H1 (cell line): Measurements from ENCODE around the gene TEKT1. TPM values are rescaled to one million over a fixed set of nuclear protein-coding genes. Genes with fewer than 3 reads are reported as not detected.

ENCODE experiments used
- CTCF ChIA-PET: fragments of 300-600 bp; sonication (Branson Sonifier 250); formaldehyde crosslinking; loops from one replicate; lab custom pipeline; 2021; ENCODE audit not compliant: partially characterized antibody; lab: Charles Lee
- POLR2A ChIA-PET: fragments of 300-600 bp; sonication (Branson Sonifier 250); formaldehyde crosslinking; loops from one replicate; lab custom pipeline; 2021; ENCODE audit warnings: inconsistent platforms; ENCODE audit not compliant: partially characterized antibody; lab: Charles Lee
- DNase-seq, 2 experiments: peaks; one replicate each; pipeline versions ENCODE4 v3.0.0 to v3.0.0-alpha.2; 2010 to 2022; ENCODE audit warnings: low spot score in 2 of 2, low read depth in 1 of 2, mixed read lengths in 1 of 2
- FAIRE-seq: peaks from 2 replicates; lab custom pipeline; 2011; peaks lifted over from hg19 to GRCh38; lab: Jason Lieb, UNC
- H2AFZ ChIP-seq: 2 replicates; pipeline ENCODE4 v1.8.1; 2012; ENCODE audit warnings: low read length, inconsistent platforms
- H2AK5ac ChIP-seq: 2 replicates; pipeline ENCODE4 v1.6.1; 2013; ENCODE audit warnings: low read depth, low read length
- H2BK120ac ChIP-seq: replicated peaks from 2 replicates; pipeline ENCODE3; 2013; ENCODE audit warnings: low read depth, low read length, inconsistent platforms
- H2BK12ac ChIP-seq: 2 replicates; pipeline ENCODE4 v1.6.1; 2013; ENCODE audit warnings: low read depth, low read length
- H2BK15ac ChIP-seq: 2 replicates; pipeline ENCODE4 v1.6.1; 2013; ENCODE audit warnings: low read length
- H2BK20ac ChIP-seq: 2 replicates; pipeline ENCODE4 v1.6.1; 2013; ENCODE audit warnings: low read length
- H2BK5ac ChIP-seq: 2 replicates; pipeline ENCODE4 v1.6.1; 2013; ENCODE audit warnings: low read depth, low read length
- H3K14ac ChIP-seq: 2 replicates; pipeline ENCODE4 v1.6.1; 2013; ENCODE audit warnings: inconsistent platforms; ENCODE audit not compliant: insufficient read length
- H3K18ac ChIP-seq: 2 replicates; pipeline ENCODE4 v1.6.1; 2013; ENCODE audit warnings: low read length; ENCODE audit errors: extremely low read depth
- H3K23ac ChIP-seq: 2 replicates; pipeline ENCODE4 v1.6.1; 2013; ENCODE audit warnings: inconsistent platforms; ENCODE audit not compliant: insufficient read length
- H3K23me2 ChIP-seq: 2 replicates; pipeline ENCODE4 v1.6.1; 2013; ENCODE audit warnings: low read depth, low read length
- H3K27ac ChIP-seq: 2 replicates; pipeline ENCODE4 v1.6.1; 2011; ENCODE audit warnings: low read depth, low read length, inconsistent platforms
- H3K27me3 ChIP-seq, 4 experiments: replicated peaks in 1 of 4; 1 replicate in 1 of 4; 2 replicates in 3 of 4; pipeline versions ENCODE4 v1.6.1 to v1.8.1; 2011 to 2013; ENCODE audit warnings: low read length in 3 of 4, mild to moderate bottlenecking in 3 of 4, inconsistent platforms in 2 of 4, mixed read lengths in 2 of 4, moderate library complexity in 1 of 4; ENCODE audit not compliant: control insufficient read depth in 3 of 4, insufficient read depth in 3 of 4; ENCODE audit errors: extremely low read depth in 1 of 4
- H3K36me3 ChIP-seq, 4 experiments: 2 replicates each; pipeline versions ENCODE4 v1.6.1 to v1.8.1; 2011 to 2013; ENCODE audit warnings: mild to moderate bottlenecking in 4 of 4, low read length in 3 of 4, moderate library complexity in 2 of 4, control low read depth in 1 of 4, inconsistent platforms in 1 of 4; ENCODE audit not compliant: insufficient read depth in 4 of 4, control insufficient read depth in 2 of 4
- H3K4ac ChIP-seq: replicated peaks from 2 replicates; pipeline ENCODE3; 2013; ENCODE audit warnings: low read length, low read depth, mixed read lengths, inconsistent platforms; ENCODE audit not compliant: insufficient read length
- H3K4me1 ChIP-seq, 4 experiments: replicated peaks in 1 of 4; 1 replicate in 1 of 4; 2 replicates in 3 of 4; pipeline versions ENCODE4 v1.6.1 to v1.8.1; 2011 to 2013; ENCODE audit warnings: low read length in 3 of 4, inconsistent platforms in 2 of 4, mixed read lengths in 1 of 4; ENCODE audit not compliant: insufficient read depth in 4 of 4, control insufficient read depth in 3 of 4
- H3K4me2 ChIP-seq, 2 experiments: 2 replicates each; pipeline versions ENCODE4 v1.6.1 to v1.8.1; 2011 to 2013; ENCODE audit warnings: low read depth in 2 of 2, low read length in 2 of 2, control low read depth in 1 of 2, inconsistent platforms in 1 of 2, mild to moderate bottlenecking in 1 of 2; ENCODE audit not compliant: insufficient read depth in 1 of 2
- H3K4me3 ChIP-seq, 4 experiments: fragments of 200-600, 300-600 bp in 1 of 4; sonication (generic), shearing (Covaris generic), sonication (Bioruptor Twin) in 1 of 4; 2 replicates each; pipeline versions ENCODE4 v1.5.1 to v1.8.1; 2011 to 2016; ENCODE audit warnings: low read length in 4 of 4, low read depth in 3 of 4, control low read depth in 2 of 4, inconsistent platforms in 2 of 4, mild to moderate bottlenecking in 2 of 4, mixed read lengths in 1 of 4, moderate library complexity in 1 of 4; ENCODE audit not compliant: insufficient read depth in 2 of 4; ENCODE audit errors: extremely low read depth in 1 of 4
- H3K56ac ChIP-seq: replicated peaks from 2 replicates; pipeline ENCODE3; 2013; ENCODE audit warnings: low read depth, mild to moderate bottlenecking, mixed read lengths, low read length, inconsistent platforms; ENCODE audit not compliant: insufficient read length
- H3K79me1 ChIP-seq: 2 replicates; pipeline ENCODE4 v1.6.1; 2013; ENCODE audit warnings: low read depth, low read length, control low read depth
- H3K79me2 ChIP-seq, 2 experiments: 2 replicates each; pipeline versions ENCODE4 v1.6.1 to v1.8.1; 2012 to 2013; ENCODE audit warnings: low read length in 2 of 2, mild to moderate bottlenecking in 2 of 2, inconsistent platforms in 1 of 2; ENCODE audit not compliant: insufficient read depth in 2 of 2, control insufficient read depth in 1 of 2
- H3K9ac ChIP-seq, 4 experiments: replicated peaks in 1 of 4; 1 replicate in 1 of 4; 2 replicates in 3 of 4; pipeline versions ENCODE4 v1.6.1 to v1.8.1; 2011 to 2013; ENCODE audit warnings: low read depth in 3 of 4, low read length in 3 of 4, control low read depth in 2 of 4, mild to moderate bottlenecking in 2 of 4, moderate library complexity in 2 of 4, inconsistent platforms in 1 of 4; ENCODE audit errors: extremely low read depth in 1 of 4
- H3K9me3 ChIP-seq, 2 experiments: 2 replicates each; pipeline versions ENCODE4 v1.6.1 to v1.8.1; 2012 to 2013; ENCODE audit warnings: mild to moderate bottlenecking in 2 of 2, moderate library complexity in 2 of 2, control low read depth in 1 of 2, inconsistent platforms in 1 of 2, low read depth in 1 of 2, low read length in 1 of 2, mixed read lengths in 1 of 2; ENCODE audit not compliant: insufficient read depth in 2 of 2
- H4K20me1 ChIP-seq, 2 experiments: replicated peaks in 1 of 2; 2 replicates each; pipeline versions ENCODE3 to v1.8.1; 2011 to 2013; ENCODE audit warnings: inconsistent platforms in 2 of 2, low read length in 2 of 2, mild to moderate bottlenecking in 1 of 2; ENCODE audit not compliant: insufficient read depth in 2 of 2, control insufficient read depth in 1 of 2
- H4K5ac ChIP-seq: 2 replicates; pipeline ENCODE4 v1.6.1; 2013; ENCODE audit warnings: low read length, low read depth, mixed read lengths, inconsistent platforms; ENCODE audit not compliant: insufficient read length
- H4K8ac ChIP-seq: 2 replicates; pipeline ENCODE4 v1.8.0; 2013; ENCODE audit warnings: mild to moderate bottlenecking, moderate library complexity, low read length, inconsistent platforms; ENCODE audit not compliant: insufficient read depth; ENCODE audit errors: extremely low read depth
- H4K91ac ChIP-seq: replicated peaks from 2 replicates; pipeline ENCODE3; 2013; ENCODE audit warnings: low read length, mixed read lengths, inconsistent platforms; ENCODE audit not compliant: insufficient read length
- ASH2L ChIP-seq: fragments of 200-600, 300-600 bp; sonication (generic); IDR thresholded peaks from one replicate; pipeline ENCODE4 v1.7.1; 2017; ENCODE audit warnings: low read length
- CEBPB ChIP-seq: IDR thresholded peaks from 2 replicates; pipeline ENCODE4 v1.6.1; 2012; ENCODE audit warnings: low read depth, low read length
- CHD2 ChIP-seq: IDR thresholded peaks from 2 replicates; pipeline ENCODE4 v1.6.1; 2012; ENCODE audit warnings: low read length, improper control_type of control experiment
- CTBP2 ChIP-seq: IDR thresholded peaks from 2 replicates; pipeline ENCODE4 v1.7.0; 2011; ENCODE audit warnings: borderline replicate concordance, mild to moderate bottlenecking, moderate library complexity, mixed read lengths, low read length; ENCODE audit not compliant: insufficient read depth, insufficient read length
- EGR1 ChIP-seq: IDR thresholded peaks from 2 replicates; pipeline ENCODE4 v1.6.1; 2011; ENCODE audit warnings: low read depth, low read length, borderline replicate concordance
- GTF2F1 ChIP-seq: IDR thresholded peaks from 2 replicates; pipeline ENCODE4 v1.6.1; 2012; ENCODE audit warnings: low read depth, low read length, improper control_type of control experiment, borderline replicate concordance
- KDM1A ChIP-seq: fragments of 200-600, 300-600 bp; sonication (generic); IDR thresholded peaks from 2 replicates; pipeline ENCODE4 v1.7.1; 2016; ENCODE audit warnings: mild to moderate bottlenecking, low read length, borderline replicate concordance
- MAX ChIP-seq: IDR thresholded peaks from 2 replicates; pipeline ENCODE4 v1.6.1; 2012; ENCODE audit warnings: inconsistent platforms
- NANOG ChIP-seq: IDR thresholded peaks from 2 replicates; pipeline ENCODE4 v1.6.1; 2011; ENCODE audit warnings: low read length, low read depth, mild to moderate bottlenecking, inconsistent platforms; ENCODE audit not compliant: insufficient read depth, poor library complexity, severe bottlenecking
- NRF1 ChIP-seq: IDR thresholded peaks from 2 replicates; pipeline ENCODE4 v1.6.1; 2011; ENCODE audit warnings: mild to moderate bottlenecking, low read depth, low read length, improper control_type of control experiment
- RNF2 ChIP-seq: fragments of 200-900, 300-1000 bp; sonication (generic); IDR thresholded peaks from 2 replicates; pipeline ENCODE4 v1.7.1; 2016; ENCODE audit warnings: borderline replicate concordance, low read depth, mild to moderate bottlenecking, antibody characterized with exemption, low read length; ENCODE audit not compliant: poor library complexity, severe bottlenecking; ENCODE audit errors: missing control alignments
- RXRA ChIP-seq: IDR thresholded peaks from 2 replicates; pipeline ENCODE4 v1.6.1; 2011; ENCODE audit warnings: low read depth, mild to moderate bottlenecking, low read length, moderate library complexity; ENCODE audit not compliant: insufficient read depth
- SP2 ChIP-seq: IDR thresholded peaks from 2 replicates; pipeline ENCODE4 v1.6.1; 2012; ENCODE audit warnings: mild to moderate bottlenecking, low read length, inconsistent platforms
- TAF7 ChIP-seq: optimal IDR thresholded peaks from 2 replicates; pipeline ENCODE3; 2011; ENCODE audit warnings: low read depth, mild to moderate bottlenecking, inconsistent platforms, low read length, moderate library complexity, borderline replicate concordance
- WGBS, 2 experiments: shearing (Covaris generic) in 1 of 2; methylation state at CpG; one replicate each; pipeline versions ENCODE4 v1.1.6 to v1.1.7; 2013 to 2015; ENCODE audit warnings: low lambda C conversion rate in 2 of 2, mixed read lengths in 2 of 2, inconsistent platforms in 1 of 2, low coverage in 1 of 2, missing lambda C conversion rate in 1 of 2; ENCODE audit not compliant: insufficient replicate concordance in 2 of 2, insufficient coverage in 1 of 2, insufficient read length in 1 of 2; ENCODE audit errors: extremely low coverage in 1 of 2, missing lambda C conversion rate in 1 of 2; 5-methylcytosine and 5-hydroxymethylcytosine counted together
- polyA plus RNA-seq, 7 experiments: library from polyadenylated mRNA; depleted of rRNA in 3 of 7; stranded (reverse) in 5 of 7; unstranded in 2 of 7; fragments of >200 nt in 5 of 7; fragments of 200-250 nt in 2 of 7; gene quantifications; 1 replicate in 5 of 7; 2 replicates in 1 of 7; 4 replicates in 1 of 7; pipeline versions ENCODE4 v1.2.1 to v1.2.3, GENCODE V29; 2011 to 2013; ENCODE audit warnings: missing spikeins in 2 of 7, mixed read lengths in 2 of 7
- total RNA-seq: library from RNA; stranded (reverse); fragmentation: NEBNext Ultra II Directional; extraction: Animal tissue kit (Norgen Biotek cat#: 25700); gene quantifications from 2 replicates; pipeline ENCODE4 v1.2.1, GENCODE V29; 2021

TEKT1 gene
- total and polyA plus RNA-seq, 2 of the 8 experiments (the other 6 are each of a cell fraction or from before 2014, with no cell fraction given): not detected

DNA sequence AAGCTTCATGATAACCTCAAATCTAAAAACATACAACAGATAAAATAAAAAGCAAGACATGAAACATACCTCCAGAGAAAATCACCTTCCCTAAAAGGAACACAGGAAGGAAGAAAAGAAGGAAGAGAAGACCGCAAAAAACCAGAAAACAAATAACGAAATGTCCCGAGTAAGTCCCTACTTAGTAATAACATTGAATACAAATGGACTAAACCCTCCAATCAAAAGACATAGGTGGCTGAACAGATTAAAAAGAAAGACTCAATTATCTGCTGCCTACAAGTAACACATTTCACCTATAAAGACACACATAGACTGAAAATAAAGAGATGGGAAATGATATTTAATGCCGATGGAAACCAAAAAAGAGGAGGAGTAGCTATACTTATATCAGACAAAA lies 49.3 kb downstream of the TEKT1 start:
- no peak overlapping the region for H4K91ac ChIP-seq
- H2BK15ac ChIP-seq: no peak overlapping the region
- no peak overlapping the region for H2AFZ ChIP-seq
- H3K4me3 ChIP-seq: no peak overlapping the region
- no peak overlapping the region for H2AK5ac ChIP-seq
- no peak overlapping the region for H3K4ac ChIP-seq
- H3K14ac ChIP-seq: no peak overlapping the region
- no peaks in the 10 kb centered on the region; the same call in 1 of the 2 replicates for H3K79me1 ChIP-seq
- FAIRE-seq (no peak), DNase-seq (no peak)
- no peak overlapping the region for H2BK120ac ChIP-seq
- no peak overlapping the region for H3K23ac ChIP-seq
- H3K4me2 ChIP-seq: no peak overlapping the region
- no peaks in the 10 kb centered on the region for H4K20me1 ChIP-seq
- no peaks in the 10 kb centered on the region for H3K36me3 ChIP-seq
- H3K27ac ChIP-seq: no peak overlapping the region
- H2BK5ac ChIP-seq: no peak overlapping the region
- no peaks in the 10 kb centered on the region for H3K23me2 ChIP-seq
- no peak overlapping the region for H4K5ac ChIP-seq
- H3K9me3 ChIP-seq: no peaks in the 10 kb centered on the region
- H4K8ac ChIP-seq: no peak overlapping the region
- H3K27me3 ChIP-seq: peaks cover 0 to 3% (median 1%) of the 10 kb centered on the region in 4 experiments; a peak in 3 of 7 replicates
- WGBS, 2 experiments: 91% methylated on average over 4 of the region's 4 CpGs; no CpG with 5 or more reads in 1 of the 2 experiments
- no peaks in the 10 kb centered on the region for H3K79me2 ChIP-seq
- no peak overlapping the region for H3K9ac ChIP-seq
- H2BK20ac ChIP-seq: no peak overlapping the region
- ChIA-PET CTCF (interaction anchor here (1.7 kb wide), 1 partner anchor 13 kb away, joined by 3 read pairs; no protein-coding TSS in a partner anchor), POLR2A (no interaction called here)
- H2BK12ac ChIP-seq: no peak overlapping the region
- no peak overlapping the region for H3K18ac ChIP-seq
- no peak overlapping the region for H3K56ac ChIP-seq
- no peaks in the 10 kb centered on the region for H3K4me1 ChIP-seq
- TF ChIP-seq SP2: no peak
- no peak for TF ChIP-seq MAX
- no peak for TF ChIP-seq GTF2F1
- no peak for TF ChIP-seq NRF1
- TF ChIP-seq EGR1: no peak
- no peak for TF ChIP-seq KDM1A
- TF ChIP-seq TAF7: no peak
- TF ChIP-seq RNF2: no peak
- TF ChIP-seq CEBPB: no peak
- no peak for TF ChIP-seq RXRA
- no peak for TF ChIP-seq NANOG
- TF ChIP-seq CHD2: no peak
- no peak for TF ChIP-seq ASH2L
- no peak for TF ChIP-seq CTBP2
